Gastrocnemius medialis (tissue), 4 donors: ENCODE results near the gene RASGRP4. TPM values are rescaled to one million over a fixed set of nuclear protein-coding genes. Genes with fewer than 3 reads are reported as not detected.

Source experiments
- ATAC-seq, 2 donors: fragments of 150-250 bp; one replicate each; pipeline ENCODE4 v1.9.1; 2016
- DNase-seq, 2 donors: peaks; one replicate each; pipeline ENCODE4 v3.0.0-alpha.2; 2019
- H3K27ac ChIP-seq, 4 donors: fragments of 200-600 bp; sonication (generic); 1 replicate in 1 of 4; 2 replicates in 3 of 4; pipeline ENCODE4 v1.5.1; 2016 to 2018; ENCODE audit warnings: mild to moderate bottlenecking in 2 of 4, moderate library complexity in 1 of 4
- H3K27me3 ChIP-seq, 3 donors: fragments of 200-600 bp; sonication (generic) in 2 of 3; 1 replicate in 1 of 3; 2 replicates in 2 of 3; pipeline versions ENCODE4 v1.5.1 to v1.6.0; 2016 to 2019; ENCODE audit warnings: mild to moderate bottlenecking in 1 of 3, moderate library complexity in 1 of 3
- H3K36me3 ChIP-seq, 2 donors: fragments of 200-600 bp; sonication (generic) in 1 of 2; one replicate each; pipeline ENCODE4 v1.5.1; 2017 to 2018
- H3K4me1 ChIP-seq, 2 donors: fragments of 200-600 bp; sonication (generic) in 1 of 2; one replicate each; pipeline ENCODE4 v1.5.1; 2016 to 2017; ENCODE audit warnings: mild to moderate bottlenecking in 2 of 2
- H3K4me3 ChIP-seq, 4 donors: fragments of 200-600 bp; sonication (generic) in 3 of 4; 1 replicate in 1 of 4; 2 replicates in 3 of 4; pipeline ENCODE4 v1.5.1; 2016 to 2019; ENCODE audit warnings: mild to moderate bottlenecking in 2 of 4
- H3K9me3 ChIP-seq, 3 donors: fragments of 200-600 bp; sonication (generic) in 2 of 3; 1 replicate in 1 of 3; 2 replicates in 2 of 3; pipeline ENCODE4 v1.5.1; 2016 to 2019
- CTCF ChIP-seq, 5 experiments: fragments of 450-650 bp in 3 of 5; fragments of 200-600 bp in 2 of 5; sonication (generic) in 2 of 5; IDR thresholded peaks in 4 of 5; conservative IDR thresholded peaks in 1 of 5; 1 replicate in 4 of 5; 2 replicates in 1 of 5; pipeline ENCODE4 v1.5.1; 2016 to 2019; ENCODE audit warnings: antibody characterized with exemption in 5 of 5, mild to moderate bottlenecking in 3 of 5, moderate library complexity in 3 of 5
- POLR2A ChIP-seq, 2 donors: fragments of 450-650 bp; IDR thresholded peaks; one replicate each; pipeline ENCODE4 v1.6.1; 2017; ENCODE audit warnings: antibody characterized with exemption in 2 of 2, mild to moderate bottlenecking in 2 of 2, moderate library complexity in 2 of 2
- in situ Hi-C, 4 donors: fragments of 200-750 bp; cut with MboI; loops; one replicate each; pipeline versions ENCODE4 v1.15.0 to v1.8.0; 2017; ENCODE audit warnings: low sequenced_read_pairs in 4 of 4
- intact Hi-C: fragments of 100-400 bp; cut with DNase I; formaldehyde crosslinking; loops from one replicate; pipeline ENCODE4 v1.15.1; 2023; ENCODE audit warnings: low total_unique reads
- total RNA-seq, 4 donors: library from RNA; depleted of rRNA; stranded (reverse); fragments of >200 nt; gene quantifications; one replicate each; pipeline versions ENCODE4 v1.1.0 to v1.2.3, GENCODE V29; 2016

RASGRP4 gene
- total RNA-seq, 4 donors from 2014 or later = 0.61 to 2.2 (median 0.94) TPM

GRCh38 chr19:38451629-38452028 is 25.6 kb upstream of the RASGRP4 start:
- Histone ChIP-seq H3K27me3 (no peaks in the 10 kb centered on the region), H3K4me1 (peaks cover 4% of the 10 kb centered on the region in 2 donors), H3K27ac (peak overlapping the region; percentile 69 to 83 (median 77)), H3K36me3 (peaks cover 0 to 90% of the 10 kb centered on the region in 2 donors), H3K4me3 (no peak overlapping the region), H3K9me3 (no peaks in the 10 kb centered on the region)
- ATAC-seq (no peak), DNase-seq (no peak)
- TF ChIP-seq POLR2A (IDR thresholded peaks at IDR 0.05) (no peak), CTCF (IDR thresholded peaks at IDR 0.05 in 4 of 5, conservative IDR thresholded peaks at IDR 0.05 in 1 of 5) (no peak)
- in situ Hi-C loops (no loop called here), intact Hi-C loops (loop anchor here (5.0 to 10.0 kb wide), 2 partner anchors 36 to 47 kb away; partner anchors contain the start of gene FAM98C)

- TF ChIP-seq CTCF (IDR thresholded peaks at IDR 0.05 in 4 of 5, conservative IDR thresholded peaks at IDR 0.05 in 1 of 5) (no peak), POLR2A (IDR thresholded peaks at IDR 0.05) (no peak)
- H3K27ac ChIP-seq = peak overlapping the region; percentile 69 to 83 (median 77)
- DNase-seq = peak; percentile 48 to 81
- H3K4me3 ChIP-seq = no peak overlapping the region
- H3K4me1 ChIP-seq = peaks cover 4% of the 10 kb centered on the region in 2 donors
- no peaks in the 10 kb centered on the region for H3K9me3 ChIP-seq
- ATAC-seq = peak; percentile 54 to 60
- in situ Hi-C loops (no loop called here), intact Hi-C loops (loop anchor here (5.0 to 10.0 kb wide), 2 partner anchors 36 to 46 kb away; partner anchors contain the start of gene FAM98C)
- H3K36me3 ChIP-seq = peaks cover 0 to 92% of the 10 kb centered on the region in 2 donors
- no peaks in the 10 kb centered on the region for H3K27me3 ChIP-seq
These were observed 25.0 kb upstream of the RASGRP4 start for GRCh38 chr19:38451036-38451435.

GRCh38 chr19:38449518-38449917 is 23.5 kb upstream of the RASGRP4 start:
- Histone ChIP-seq H3K27ac (peak overlapping the region; percentile 69 to 83 (median 77)), H3K9me3 (no peaks in the 10 kb centered on the region), H3K4me1 (peaks cover 4% of the 10 kb centered on the region in 2 donors), H3K4me3 (no peak overlapping the region), H3K27me3 (no peaks in the 10 kb centered on the region), H3K36me3 (peaks cover 0 to 90% of the 10 kb centered on the region in 2 donors)
- TF ChIP-seq CTCF (IDR thresholded peaks at IDR 0.05 in 4 of 5, conservative IDR thresholded peaks at IDR 0.05 in 1 of 5) = no peak
- DNase-seq = no peak
- in situ Hi-C loops (no loop called here), intact Hi-C loops (no loop called here)
- ATAC-seq = no peak

- no peaks in the 10 kb centered on the region for H3K9me3 ChIP-seq
- in situ Hi-C loops (no loop called here), intact Hi-C loops (no loop called here)
- peaks cover 4% of the 10 kb centered on the region in 2 donors for H3K4me1 ChIP-seq
- H3K4me3 ChIP-seq = no peak overlapping the region
- TF ChIP-seq POLR2A (IDR thresholded peaks at IDR 0.05) = no peak
- TF ChIP-seq CTCF (IDR thresholded peaks at IDR 0.05 in 4 of 5, conservative IDR thresholded peaks at IDR 0.05 in 1 of 5) = no peak
- DNase-seq = no peak
- H3K36me3 ChIP-seq = peaks cover 0 to 89% of the 10 kb centered on the region in 2 donors
- no peak for ATAC-seq
- no peaks in the 10 kb centered on the region for H3K27me3 ChIP-seq
- peak overlapping the region; percentile 69 to 83 (median 77) for H3K27ac ChIP-seq
These were observed 22.2 kb upstream of the RASGRP4 start for GRCh38 chr19:38448225-38448624.

- ATAC-seq (no peak), DNase-seq (no peak)
- in situ Hi-C loops (no loop called here), intact Hi-C loops (no loop called here)
- H3K4me1 ChIP-seq = peaks cover 4 to 7% of the 10 kb centered on the region in 2 donors
- peaks cover 0 to 82% of the 10 kb centered on the region in 2 donors for H3K36me3 ChIP-seq
- H3K27ac ChIP-seq = peak overlapping the region in 2 of 4 donors; percentile 81 to 99
- no peak overlapping the region for H3K4me3 ChIP-seq
- no peak for TF ChIP-seq CTCF (IDR thresholded peaks at IDR 0.05 in 4 of 5, conservative IDR thresholded peaks at IDR 0.05 in 1 of 5)
- no peak for TF ChIP-seq POLR2A (IDR thresholded peaks at IDR 0.05)
- H3K9me3 ChIP-seq = no peaks in the 10 kb centered on the region
- H3K27me3 ChIP-seq = no peaks in the 10 kb centered on the region
These were observed 19.3 kb upstream of the RASGRP4 start for GRCh38 chr19:38445362-38445761.
